Activated naive CD8-positive, alpha-beta T cell treated with anti-CD3 and anti-CD28 coated beads for 36 hours (primary cell): Measurements from ENCODE around the gene RPL32. TPM values are rescaled to one million over a fixed set of nuclear protein-coding genes. Genes with fewer than 3 reads are reported as not detected.
"Not testable (repeated sequence)": the region's sequence is repeated elsewhere in the genome, so short reads cannot be mapped to it uniquely, and the experiment has no call there.

Experiments used
- DNase-seq: peaks from one replicate; pipeline ENCODE4 v3.0.0; 2021
- H3K27ac Mint-ChIP-seq: one replicate; pipeline ENCODE4 v1.8.0; 2022; ENCODE audit warnings: mild to moderate bottlenecking, moderate library complexity, mixed read lengths
- H3K27me3 Mint-ChIP-seq: one replicate; pipeline ENCODE4 v1.8.0; 2022; ENCODE audit warnings: mild to moderate bottlenecking, mixed read lengths
- H3K36me3 Mint-ChIP-seq: one replicate; pipeline ENCODE4 v1.8.0; 2021; ENCODE audit warnings: mild to moderate bottlenecking, mixed read lengths
- H3K4me1 Mint-ChIP-seq: one replicate; pipeline ENCODE4 v1.8.0; 2021; ENCODE audit warnings: mixed read lengths
- H3K4me3 Mint-ChIP-seq: one replicate; pipeline ENCODE4 v1.8.0; 2022; ENCODE audit warnings: mild to moderate bottlenecking, moderate library complexity, mixed read lengths
- H3K9me3 Mint-ChIP-seq: one replicate; pipeline ENCODE4 v1.8.0; 2022; ENCODE audit warnings: mixed read lengths
- total RNA-seq, 2 experiments: library from RNA; stranded (reverse); gene quantifications; one replicate each; pipeline ENCODE4 v1.2.3, GENCODE V29; 2021

Gene RPL32
- total RNA-seq, 2 experiments from 2014 or later: 2,700 to 2,702 TPM

DNA sequence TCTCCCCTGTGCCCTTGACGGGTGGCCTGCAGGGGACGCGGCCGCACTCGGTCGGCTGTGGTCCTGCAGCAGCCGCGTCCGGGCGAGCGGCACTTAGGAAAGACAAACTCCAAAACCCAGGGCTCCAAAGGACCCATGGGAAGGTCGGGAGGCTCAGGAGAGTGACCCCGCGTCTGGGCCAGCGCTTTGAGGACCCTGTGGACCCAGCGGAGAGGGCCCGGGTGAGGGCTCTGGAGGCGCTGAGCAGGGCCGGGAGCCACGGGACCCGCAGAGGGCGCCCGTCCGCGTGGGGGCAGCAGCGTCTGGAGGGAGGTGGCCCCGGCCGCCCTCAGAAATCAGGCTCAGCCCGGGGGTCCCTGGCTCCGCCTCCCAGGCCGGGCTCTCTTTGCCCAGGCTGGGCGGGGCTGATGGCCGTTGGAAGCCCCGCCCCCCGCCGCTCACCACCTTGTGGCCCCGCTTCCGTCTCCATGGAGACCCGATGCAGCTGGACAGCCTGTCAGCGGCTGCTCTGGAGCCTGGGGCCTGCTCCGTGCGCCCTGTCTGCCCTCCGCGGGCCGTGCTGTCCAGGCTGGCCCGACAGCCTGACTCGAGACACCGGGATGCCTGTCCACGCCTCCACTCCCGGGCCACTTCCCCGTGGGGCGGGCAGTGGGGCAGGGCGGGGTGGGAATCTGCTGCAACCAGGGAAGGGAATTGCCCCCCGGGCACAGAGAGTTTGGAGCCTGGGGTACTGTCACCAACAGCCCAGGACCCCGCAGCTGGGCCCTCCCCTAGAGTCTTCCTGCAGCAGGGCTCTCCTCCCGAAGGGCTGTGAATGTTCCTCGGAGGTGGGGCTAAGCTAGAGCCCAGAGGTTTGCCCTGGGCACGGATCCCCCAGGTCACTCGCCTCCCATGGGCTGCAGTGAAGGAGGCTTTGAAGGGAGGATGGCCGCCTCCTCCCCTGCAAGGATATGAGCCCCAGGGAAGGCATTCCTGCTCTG, 34.8 kb upstream of the RPL32 start:
- H3K9me3 Mint-ChIP-seq: no peaks in the 10 kb centered on the region
- no peaks in the 10 kb centered on the region for H3K36me3 Mint-ChIP-seq

DNA sequence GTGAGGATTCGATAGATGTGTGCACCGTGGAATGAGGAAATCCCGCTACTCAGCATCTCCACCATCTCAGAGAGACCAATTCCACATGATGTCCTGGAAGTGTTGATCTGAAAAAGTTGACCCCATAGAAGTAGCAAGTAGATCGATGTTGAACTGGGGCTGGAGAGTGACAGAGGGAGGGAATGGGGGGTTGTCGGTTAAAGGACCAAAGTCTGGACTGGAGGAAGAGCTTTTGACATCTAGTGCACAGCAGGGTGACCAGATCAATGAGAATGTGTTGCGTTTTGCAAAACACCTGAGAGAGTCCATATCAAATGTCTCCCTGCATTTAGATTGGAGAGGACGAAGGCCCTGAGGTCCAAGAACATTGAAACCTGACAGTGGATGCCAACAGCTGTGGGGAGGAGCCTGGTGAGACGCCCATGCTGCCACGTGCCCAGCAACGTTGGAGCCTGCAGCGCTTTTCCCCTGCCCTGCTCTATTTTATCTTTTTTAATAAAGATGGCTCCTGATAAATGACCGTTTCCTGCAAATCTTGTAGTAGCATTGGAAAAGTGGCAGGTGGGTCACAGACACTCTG, 30.1 kb upstream of the RPL32 start:
- H3K4me1 Mint-ChIP-seq: peaks cover 7% of the 10 kb centered on the region
- H3K27me3 Mint-ChIP-seq: peaks cover 21% of the 10 kb centered on the region
- no peak overlapping the region for H3K4me3 Mint-ChIP-seq
- no peak overlapping the region for H3K27ac Mint-ChIP-seq
- DNase-seq: no peak
- H3K36me3 Mint-ChIP-seq: no peaks in the 10 kb centered on the region
- no peaks in the 10 kb centered on the region for H3K9me3 Mint-ChIP-seq

More for the DNA sequence above, 34.8 kb upstream of the RPL32 start:
- no peak overlapping the region for H3K4me3 Mint-ChIP-seq
- no peaks in the 10 kb centered on the region for H3K4me1 Mint-ChIP-seq
- peak; percentile 37 for DNase-seq
- peaks cover 13% of the 10 kb centered on the region for H3K27me3 Mint-ChIP-seq
- H3K27ac Mint-ChIP-seq: no peak overlapping the region

DNA sequence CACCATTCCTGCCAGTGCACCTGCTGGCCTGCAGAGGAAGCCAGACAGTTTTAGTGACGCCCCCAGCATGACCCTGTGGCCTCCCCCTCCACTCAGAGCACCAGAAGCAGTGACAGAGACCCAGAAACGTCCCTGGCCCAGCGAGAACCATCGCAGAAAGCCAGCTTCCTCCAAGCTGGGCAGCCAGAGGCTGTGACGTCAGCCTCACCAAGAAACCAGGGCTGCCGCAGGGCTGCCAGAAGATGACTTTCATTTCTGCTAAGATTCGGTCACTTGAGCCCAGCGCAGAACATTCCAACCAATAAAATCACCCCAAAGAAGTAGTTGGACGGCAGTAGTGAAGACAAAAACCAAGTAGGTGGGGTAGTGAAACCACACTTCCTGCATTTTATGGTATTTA, 29.6 kb upstream of the RPL32 start:
- Mint-ChIP-seq H3K27ac (no peak overlapping the region), H3K4me3 (no peak overlapping the region), H3K9me3 (no peaks in the 10 kb centered on the region), H3K27me3 (peaks cover 24% of the 10 kb centered on the region), H3K4me1 (peaks cover 7% of the 10 kb centered on the region), H3K36me3 (no peaks in the 10 kb centered on the region)
- no peak for DNase-seq

DNA sequence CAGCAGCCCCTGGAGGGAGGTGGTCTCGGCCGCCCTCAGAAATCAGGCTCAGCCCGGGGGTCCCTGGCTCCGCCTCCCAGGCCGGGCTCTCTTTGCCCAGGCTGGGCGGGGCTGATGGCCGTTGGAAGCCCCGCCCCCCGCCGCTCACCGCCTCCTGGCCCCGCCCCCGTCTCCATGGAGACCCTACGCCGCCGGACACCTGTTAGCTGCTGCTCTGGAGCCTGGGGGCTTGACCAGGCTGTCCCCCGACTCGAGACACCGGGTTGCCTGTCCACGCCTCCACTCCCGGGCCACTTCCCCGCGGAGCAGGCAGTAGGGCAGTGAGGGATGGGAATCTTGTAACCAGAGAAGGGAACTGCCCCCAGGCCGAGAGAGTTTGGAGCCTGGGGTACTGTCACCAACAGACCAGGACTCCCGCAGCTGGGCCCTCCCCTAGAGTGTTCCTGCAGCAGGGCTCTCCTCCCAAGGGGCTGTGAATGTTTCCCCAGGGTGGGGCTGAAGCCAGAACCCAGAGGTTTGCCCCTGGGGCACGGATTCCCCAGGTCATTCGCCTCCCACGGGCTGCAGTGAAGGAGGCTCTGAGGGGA, 27.8 kb upstream of the RPL32 start:
- peak; percentile 35 for DNase-seq
- Mint-ChIP-seq H3K4me1 (peaks cover 7% of the 10 kb centered on the region), H3K27me3 (peaks cover 15% of the 10 kb centered on the region), H3K27ac (no peak overlapping the region), H3K36me3 (no peaks in the 10 kb centered on the region), H3K9me3 (peaks cover 3% of the 10 kb centered on the region), H3K4me3 (no peak overlapping the region)

DNA sequence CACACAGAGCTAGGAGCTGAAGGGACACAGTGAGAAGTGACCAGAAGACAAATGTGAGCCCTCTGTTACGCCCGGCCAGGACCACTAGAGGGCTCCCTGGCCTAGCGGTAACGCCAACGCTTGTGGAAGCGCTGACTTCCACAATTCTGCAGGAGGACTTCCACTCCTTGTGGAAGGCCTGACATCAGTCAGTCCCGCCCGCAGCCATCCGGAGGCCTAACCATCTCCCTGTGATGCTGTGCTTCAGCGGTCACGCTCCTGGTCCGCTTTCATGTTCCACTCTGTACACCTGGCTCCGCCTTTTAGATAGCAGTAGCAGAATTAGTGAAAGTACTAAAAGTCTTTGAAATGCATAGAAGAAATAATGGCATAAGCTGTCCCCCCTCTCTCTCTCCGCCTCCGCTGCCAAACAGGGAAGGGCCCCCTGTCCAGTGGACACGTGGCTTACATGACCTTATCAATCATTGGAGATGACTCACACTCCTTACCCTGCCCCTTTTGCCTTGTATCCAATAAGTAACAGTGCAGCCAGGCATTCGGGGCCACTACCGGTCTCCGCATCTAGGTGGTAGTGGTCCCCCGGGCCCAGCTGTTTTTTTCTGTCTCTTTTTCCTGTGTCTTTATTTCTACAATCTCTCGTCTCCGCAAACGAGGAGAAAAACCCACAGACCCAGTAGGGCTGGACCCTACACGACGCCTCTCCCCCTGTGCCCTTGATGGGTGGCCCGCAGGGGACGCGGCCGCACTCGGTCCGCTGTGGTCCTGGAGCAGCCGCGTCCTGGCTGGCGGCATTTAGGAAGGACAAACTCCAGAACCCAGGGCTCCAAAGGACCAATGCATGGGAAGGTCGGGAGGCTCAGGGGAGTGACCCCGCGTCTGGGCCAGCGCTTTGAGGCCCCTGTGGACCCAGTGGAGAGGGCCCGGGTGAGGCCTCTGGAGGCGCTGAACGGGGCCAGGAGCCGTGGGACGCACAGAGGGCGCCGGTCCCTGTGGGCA, 27.0 kb upstream of the RPL32 start:
- peaks cover 14% of the 10 kb centered on the region for H3K27me3 Mint-ChIP-seq
- peaks cover 7% of the 10 kb centered on the region for H3K4me1 Mint-ChIP-seq
- peak; percentile 63 for DNase-seq
- H3K4me3 Mint-ChIP-seq: peak overlapping the region; percentile 78
- H3K9me3 Mint-ChIP-seq: peaks cover 3% of the 10 kb centered on the region
- peak overlapping the region; percentile 4 for H3K27ac Mint-ChIP-seq
- no peaks in the 10 kb centered on the region for H3K36me3 Mint-ChIP-seq

DNA sequence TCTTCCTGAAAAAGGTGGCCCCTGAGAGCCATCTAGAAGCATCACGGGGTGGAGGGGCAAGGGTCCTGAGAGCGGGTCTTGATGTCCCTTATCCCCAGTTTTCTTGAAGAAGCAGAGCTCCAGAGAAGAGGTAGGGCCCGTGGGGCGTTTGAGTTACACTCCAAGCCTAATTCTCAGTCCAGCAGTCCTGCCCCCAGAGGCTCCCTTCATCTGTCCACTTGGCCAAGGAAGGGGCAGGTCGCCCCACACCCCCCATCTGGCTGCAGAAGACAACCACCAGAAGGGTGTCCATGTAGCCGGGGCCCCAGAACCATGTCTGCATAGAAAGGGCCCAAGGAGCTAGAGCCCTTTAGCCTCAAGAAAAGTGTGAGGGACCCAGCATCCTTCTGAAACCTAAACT, 25.5 kb upstream of the RPL32 start:
- no peak for DNase-seq
- peaks cover 3% of the 10 kb centered on the region for H3K9me3 Mint-ChIP-seq
- H3K4me1 Mint-ChIP-seq: peaks cover 7% of the 10 kb centered on the region
- H3K27me3 Mint-ChIP-seq: peaks cover 14% of the 10 kb centered on the region
- H3K27ac Mint-ChIP-seq: no peak overlapping the region
- no peaks in the 10 kb centered on the region for H3K36me3 Mint-ChIP-seq
- no peak overlapping the region for H3K4me3 Mint-ChIP-seq

DNA sequence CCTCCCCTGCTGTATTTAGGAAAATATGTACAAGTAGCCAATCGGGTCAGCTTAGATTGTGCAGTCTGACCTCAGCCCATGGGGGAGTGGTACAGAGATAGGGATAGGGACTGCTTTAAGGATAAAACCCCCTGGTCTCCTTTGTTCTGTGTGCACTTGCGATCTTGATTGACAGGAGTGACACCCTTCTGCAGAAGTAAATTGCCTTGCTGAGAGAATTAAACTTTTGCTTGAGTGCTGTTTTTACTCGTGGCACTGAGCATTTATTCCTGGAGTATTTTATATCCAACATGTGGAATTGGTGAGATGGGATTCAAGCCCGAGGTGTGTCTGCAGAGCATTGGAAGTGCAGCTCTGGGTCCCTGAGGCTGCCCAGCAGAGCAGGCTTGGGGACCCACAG, 23.9 kb upstream of the RPL32 start:
- no peak overlapping the region for H3K27ac Mint-ChIP-seq

DNA sequence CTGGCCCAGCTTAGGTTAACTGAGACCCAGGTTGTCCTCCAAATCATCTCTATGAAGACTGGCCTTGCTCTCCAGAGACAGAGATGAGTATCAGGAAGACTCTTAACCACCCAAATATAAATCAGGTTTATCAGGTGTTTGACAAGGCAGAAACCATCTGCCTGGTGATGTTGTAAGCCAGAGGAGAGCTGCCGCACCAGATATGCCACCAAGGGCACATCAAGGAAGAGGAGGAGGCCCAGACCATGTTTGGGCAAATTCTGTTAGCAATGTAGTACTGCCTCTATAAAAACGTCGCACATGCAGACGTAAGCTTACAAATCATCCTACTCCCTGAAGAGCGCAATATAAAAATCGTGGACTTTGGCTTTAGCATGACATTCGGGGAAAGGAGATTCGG, 21.0 kb upstream of the RPL32 start:
- H3K27ac Mint-ChIP-seq: no peak overlapping the region
- H3K36me3 Mint-ChIP-seq: no peaks in the 10 kb centered on the region
- H3K9me3 Mint-ChIP-seq: peaks cover 3% of the 10 kb centered on the region
- H3K27me3 Mint-ChIP-seq: peaks cover 6% of the 10 kb centered on the region
- H3K4me3 Mint-ChIP-seq: no peak overlapping the region
- no peak for DNase-seq
- no peaks in the 10 kb centered on the region for H3K4me1 Mint-ChIP-seq

More for the DNA sequence above, 23.9 kb upstream of the RPL32 start:
- Mint-ChIP-seq H3K27me3 (peaks cover 14% of the 10 kb centered on the region), H3K4me3 (no peak overlapping the region), H3K36me3 (no peaks in the 10 kb centered on the region), H3K4me1 (peaks cover 7% of the 10 kb centered on the region), H3K9me3 (peaks cover 3% of the 10 kb centered on the region)
- no peak for DNase-seq

DNA sequence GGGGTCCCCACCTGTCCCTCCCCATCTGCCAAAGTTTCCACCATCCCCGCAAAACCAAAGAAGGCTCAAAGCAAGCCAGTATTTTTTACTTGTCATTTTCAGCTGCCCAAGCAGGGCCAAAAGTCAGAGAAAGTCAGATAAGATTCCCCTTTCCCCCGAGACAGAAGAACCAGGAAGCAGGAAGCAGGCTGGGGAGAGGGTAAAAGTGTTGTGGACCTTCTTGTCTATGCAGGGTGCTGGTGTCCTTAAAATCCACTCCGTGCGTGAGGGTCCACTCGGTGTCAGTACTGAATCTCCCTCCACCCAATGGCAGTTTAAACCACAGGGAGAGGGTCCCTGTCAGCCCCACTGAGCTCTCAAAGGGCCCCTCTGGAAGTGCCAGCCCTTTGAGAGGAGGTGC, 20.2 kb upstream of the RPL32 start:
- Mint-ChIP-seq H3K27ac (no peak overlapping the region), H3K9me3 (peaks cover 3% of the 10 kb centered on the region), H3K4me1 (no peaks in the 10 kb centered on the region), H3K27me3 (peaks cover 6% of the 10 kb centered on the region), H3K4me3 (no peak overlapping the region), H3K36me3 (no peaks in the 10 kb centered on the region)
- DNase-seq: no peak

DNA sequence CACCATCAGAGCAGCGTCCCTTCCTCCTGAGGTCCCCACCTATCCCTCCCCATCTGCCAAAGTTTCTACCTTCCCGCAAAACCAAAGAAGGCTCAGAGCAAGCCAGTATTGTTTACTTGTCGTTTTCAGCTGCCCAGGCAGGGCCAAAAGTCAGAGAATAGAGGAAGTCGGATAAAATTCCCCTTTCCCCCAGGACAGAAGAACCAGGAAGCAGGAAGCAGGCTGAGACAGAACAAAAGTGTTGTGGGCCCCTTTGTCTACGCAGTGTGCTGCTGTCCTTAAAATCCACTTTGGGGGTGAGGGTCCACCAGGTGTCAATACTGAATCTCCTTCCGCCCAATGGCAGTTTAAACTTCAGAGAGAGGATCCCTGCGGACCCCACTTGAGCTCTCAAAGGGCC, 18.5 kb upstream of the RPL32 start:
- no peak for DNase-seq
- no peak overlapping the region for H3K4me3 Mint-ChIP-seq
- no peak overlapping the region for H3K27ac Mint-ChIP-seq
- H3K4me1 Mint-ChIP-seq: no peaks in the 10 kb centered on the region
- H3K27me3 Mint-ChIP-seq: no peaks in the 10 kb centered on the region
- H3K36me3 Mint-ChIP-seq: no peaks in the 10 kb centered on the region
- no peaks in the 10 kb centered on the region for H3K9me3 Mint-ChIP-seq

DNA sequence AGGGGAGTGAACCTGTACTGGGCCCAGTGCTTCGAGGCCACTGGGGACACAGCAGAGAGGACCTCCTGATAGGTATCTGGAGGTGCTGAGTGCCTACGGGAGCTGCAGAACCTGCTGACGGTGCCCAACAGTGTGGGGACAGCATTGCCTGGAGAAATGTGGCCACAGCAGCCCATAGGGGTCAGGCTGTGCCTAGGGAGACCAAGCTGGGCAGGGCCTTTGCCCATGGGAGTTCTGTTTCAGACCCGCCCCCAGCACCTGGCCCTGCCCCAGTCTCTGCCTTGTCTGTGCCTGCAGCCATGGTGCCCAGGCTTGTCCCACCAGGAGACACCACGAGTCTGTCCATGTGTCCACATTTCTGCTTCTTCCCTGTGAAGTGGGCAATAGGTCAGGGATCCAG, 15.3 kb upstream of the RPL32 start:
- H3K4me1 Mint-ChIP-seq: no peaks in the 10 kb centered on the region
- no peak overlapping the region for H3K4me3 Mint-ChIP-seq
- DNase-seq: no peak
- no peaks in the 10 kb centered on the region for H3K9me3 Mint-ChIP-seq
- no peak overlapping the region for H3K27ac Mint-ChIP-seq
- no peaks in the 10 kb centered on the region for H3K36me3 Mint-ChIP-seq
- H3K27me3 Mint-ChIP-seq: peaks cover 4% of the 10 kb centered on the region

DNA sequence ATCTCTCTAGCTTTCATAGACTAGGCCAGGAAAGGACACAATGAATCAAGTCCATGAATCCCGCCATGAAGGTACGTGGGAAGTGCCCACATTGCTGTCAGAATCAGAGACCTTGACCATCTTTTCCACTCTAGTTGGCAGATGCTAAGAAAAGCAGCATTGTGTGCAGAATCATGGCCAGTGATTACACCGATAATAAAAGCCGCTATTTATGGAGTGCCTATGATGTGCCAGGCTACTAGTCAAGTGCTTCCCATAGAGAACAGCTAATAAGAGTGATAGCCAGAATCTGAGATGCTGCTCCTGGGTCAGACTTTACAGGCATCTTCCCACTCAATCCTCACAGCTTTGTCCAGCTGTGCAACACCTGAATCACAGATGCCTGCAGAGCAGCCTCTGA, 13.2 kb upstream of the RPL32 start:
- Mint-ChIP-seq H3K36me3 (no peaks in the 10 kb centered on the region), H3K4me3 (no peak overlapping the region), H3K4me1 (no peaks in the 10 kb centered on the region), H3K27me3 (peaks cover 4% of the 10 kb centered on the region), H3K27ac (no peak overlapping the region), H3K9me3 (no peaks in the 10 kb centered on the region)
- DNase-seq: no peak

DNA sequence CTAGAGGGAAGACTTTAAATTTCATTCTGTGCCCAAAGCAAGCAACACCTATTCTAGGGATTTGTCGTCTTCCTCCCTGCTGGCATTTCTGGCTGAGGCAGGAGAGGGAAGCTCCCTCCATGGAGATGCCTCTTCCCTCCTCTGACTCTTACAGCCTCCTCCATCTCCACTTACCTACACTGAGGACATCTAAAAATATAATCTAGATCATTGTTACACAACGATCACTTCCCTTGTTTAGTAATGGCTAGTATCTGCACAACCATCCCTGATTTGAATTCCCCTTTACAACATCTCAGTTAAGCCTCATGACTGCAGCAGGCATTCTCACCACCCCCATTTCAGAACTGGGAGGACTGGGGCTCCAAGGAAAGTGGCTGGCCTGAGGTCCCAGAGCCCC, 12.5 kb upstream of the RPL32 start:
- DNase-seq, H3K36me3 Mint-ChIP-seq, H3K4me1 Mint-ChIP-seq, H3K4me3 Mint-ChIP-seq, H3K27ac Mint-ChIP-seq, H3K27me3 Mint-ChIP-seq, H3K9me3 Mint-ChIP-seq: not testable (repeated sequence)

DNA sequence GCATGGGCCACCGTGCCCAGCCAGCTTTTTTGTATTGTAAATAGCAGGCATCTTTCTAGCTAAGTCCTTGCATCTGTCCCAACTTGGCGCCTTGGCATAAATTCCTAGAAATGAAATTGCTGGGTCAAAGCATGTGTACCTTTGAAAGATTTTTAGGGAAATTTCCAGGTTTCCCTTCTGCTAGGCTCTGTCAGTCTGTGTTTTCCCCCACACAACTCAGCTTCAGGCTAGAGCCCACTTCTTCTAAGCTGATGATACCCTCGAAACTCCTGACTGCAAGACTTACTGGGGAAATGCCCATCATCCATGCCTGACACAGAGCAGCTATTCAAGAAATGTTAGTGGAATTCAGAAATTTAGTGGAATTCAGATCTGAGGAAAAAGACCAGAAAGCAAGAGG, 10.8 kb upstream of the RPL32 start:
- Mint-ChIP-seq H3K4me3 (no peak overlapping the region), H3K36me3 (no peaks in the 10 kb centered on the region), H3K4me1 (no peaks in the 10 kb centered on the region), H3K27me3 (peaks cover 4% of the 10 kb centered on the region), H3K27ac (no peak overlapping the region), H3K9me3 (no peaks in the 10 kb centered on the region)
- no peak for DNase-seq
